ENCODE data around the gene RAB40A.

GRCh38 chrX:103531002-103531401, 11.7 kb upstream of the RAB40A start:
- TF ChIP-seq TAF1 (IDR thresholded peaks at IDR 0.05; ENCODE audit: low read depth, low read length), result no peak
- TF ChIP-seq POLR2AphosphoS5 (IDR thresholded peaks at IDR 0.05; ENCODE audit: low read depth, low read length), result no peak
- no peak for TF ChIP-seq POLR2A (IDR thresholded peaks at IDR 0.05; ENCODE audit: low read depth, low read length)
- TF ChIP-seq SPI1 (IDR thresholded peaks at IDR 0.05; ENCODE audit: low read depth, low read length), result no peak
- no peak for TF ChIP-seq PAX5 (IDR thresholded peaks at IDR 0.05; ENCODE audit: insufficient read depth, low read length, severe bottlenecking)

Data from GM12891 (cell line).